Osteoblast (primary cell): ENCODE measurements around the gene MMP11. TPM values are rescaled to one million over a fixed set of nuclear protein-coding genes. Genes with fewer than 3 reads are reported as not detected.

Source experiments
- DNase-seq: peaks from one replicate; pipeline ENCODE4 v3.0.0; 2011; ENCODE audit warnings: low spot score, mixed read lengths; ENCODE audit not compliant: insufficient read length; ENCODE audit errors: missing footprints
- H2AFZ ChIP-seq: 2 replicates; pipeline ENCODE4 v1.6.0; 2011; ENCODE audit warnings: mild to moderate bottlenecking, low read length
- H3K27ac ChIP-seq: 2 replicates; pipeline ENCODE4 v1.5.1; 2011; ENCODE audit warnings: mild to moderate bottlenecking, low read depth, low read length, moderate library complexity
- H3K27me3 ChIP-seq: 2 replicates; pipeline ENCODE4 v1.6.0; 2012; ENCODE audit warnings: mild to moderate bottlenecking, control low read depth, inconsistent platforms, low read length, moderate library complexity; ENCODE audit not compliant: insufficient read depth
- H3K36me3 ChIP-seq: 2 replicates; pipeline ENCODE4 v1.5.1; 2011; ENCODE audit warnings: mild to moderate bottlenecking, low read length, control low read depth, moderate library complexity; ENCODE audit not compliant: insufficient read depth
- H3K4me1 ChIP-seq: 2 replicates; pipeline ENCODE4 v1.5.1; 2011; ENCODE audit warnings: mild to moderate bottlenecking, low read length, control low read depth, moderate library complexity; ENCODE audit not compliant: insufficient read depth
- H3K4me2 ChIP-seq: 2 replicates; pipeline ENCODE4 v1.6.0; 2011; ENCODE audit warnings: mild to moderate bottlenecking, low read length; ENCODE audit not compliant: insufficient read depth
- H3K4me3 ChIP-seq: fragments of 200-600 bp; sonication (generic); 3 replicates; pipeline ENCODE4 v1.5.1; 2012; ENCODE audit warnings: mild to moderate bottlenecking, low read length, inconsistent platforms; ENCODE audit not compliant: insufficient read depth
- H3K79me2 ChIP-seq: 2 replicates; pipeline ENCODE4 v1.6.0; 2012; ENCODE audit warnings: mild to moderate bottlenecking, low read length, control low read depth, inconsistent platforms; ENCODE audit not compliant: insufficient read depth
- H3K9me3 ChIP-seq: 2 replicates; pipeline ENCODE4 v1.5.1; 2011; ENCODE audit warnings: low read depth, low read length, control low read depth
- H4K20me1 ChIP-seq: 2 replicates; pipeline ENCODE4 v1.6.0; 2012; ENCODE audit warnings: mild to moderate bottlenecking, low read length, control low read depth; ENCODE audit not compliant: insufficient read depth
- total RNA-seq: library from RNA; depleted of rRNA; stranded (reverse); fragments of >200 nt; gene quantifications from 2 replicates; pipeline ENCODE4 v1.2.3, GENCODE V29; 2012
- TF ChIP-seq, protein P1 (sequence below): IDR thresholded peaks from 2 replicates; pipeline ENCODE4 v1.5.1; 2011; ENCODE audit warnings: mild to moderate bottlenecking, low read depth, low read length, moderate library complexity; ENCODE audit errors: extremely low read depth

Gene MMP11
- total RNA-seq, 1 donor, result 23.5 TPM

DNA sequence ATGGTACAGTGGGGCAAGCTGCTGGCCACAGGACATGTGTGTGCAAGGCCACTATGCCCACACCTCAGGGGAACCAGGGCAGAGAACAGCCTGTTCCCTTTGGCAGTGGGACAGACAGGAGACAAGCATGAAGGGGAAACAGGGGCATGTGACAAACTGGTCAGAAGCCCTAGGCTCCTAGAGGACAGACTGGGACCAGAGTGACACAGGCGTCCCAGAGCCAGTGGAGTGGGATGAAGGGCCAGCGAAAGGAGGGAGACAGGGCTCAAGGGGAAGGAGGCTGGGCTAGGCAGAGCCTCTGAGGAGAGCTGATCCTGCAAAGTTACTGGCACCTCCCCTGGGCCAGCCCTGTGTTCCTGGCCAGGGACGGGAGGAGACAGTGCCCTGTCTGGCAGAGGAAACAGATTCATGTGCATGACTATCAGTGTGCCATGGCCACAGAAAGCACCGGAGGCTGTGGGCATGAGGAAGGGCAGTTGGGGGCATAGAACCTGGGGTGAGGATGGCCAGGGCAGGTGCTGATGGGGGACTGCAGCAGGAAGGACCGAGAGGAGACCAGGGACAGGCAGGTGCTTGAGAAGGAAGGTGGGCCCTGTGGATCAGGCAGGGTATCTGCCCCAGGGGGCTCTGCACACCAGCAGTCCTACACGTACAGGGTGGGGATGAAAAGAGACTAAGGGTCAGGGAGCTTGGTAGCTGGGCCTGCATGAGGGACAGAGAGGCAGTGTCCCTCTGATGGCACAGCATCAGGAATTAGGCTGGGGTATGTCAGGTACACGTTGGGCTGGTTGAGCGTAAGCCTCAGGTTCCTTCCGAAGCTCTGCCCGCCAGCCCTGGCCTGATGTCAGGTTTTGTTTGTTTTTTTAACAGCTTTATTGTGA, 56.4 kb downstream of the MMP11 start:
- H3K27ac ChIP-seq, result peak overlapping the region; percentile 59
- DNase-seq, result no peak
- peaks cover 28% of the 10 kb centered on the region for H3K4me1 ChIP-seq
- H3K4me2 ChIP-seq, result no peak overlapping the region
- peaks cover 12% of the 10 kb centered on the region for H4K20me1 ChIP-seq
- TF ChIP-seq, protein P1, sequence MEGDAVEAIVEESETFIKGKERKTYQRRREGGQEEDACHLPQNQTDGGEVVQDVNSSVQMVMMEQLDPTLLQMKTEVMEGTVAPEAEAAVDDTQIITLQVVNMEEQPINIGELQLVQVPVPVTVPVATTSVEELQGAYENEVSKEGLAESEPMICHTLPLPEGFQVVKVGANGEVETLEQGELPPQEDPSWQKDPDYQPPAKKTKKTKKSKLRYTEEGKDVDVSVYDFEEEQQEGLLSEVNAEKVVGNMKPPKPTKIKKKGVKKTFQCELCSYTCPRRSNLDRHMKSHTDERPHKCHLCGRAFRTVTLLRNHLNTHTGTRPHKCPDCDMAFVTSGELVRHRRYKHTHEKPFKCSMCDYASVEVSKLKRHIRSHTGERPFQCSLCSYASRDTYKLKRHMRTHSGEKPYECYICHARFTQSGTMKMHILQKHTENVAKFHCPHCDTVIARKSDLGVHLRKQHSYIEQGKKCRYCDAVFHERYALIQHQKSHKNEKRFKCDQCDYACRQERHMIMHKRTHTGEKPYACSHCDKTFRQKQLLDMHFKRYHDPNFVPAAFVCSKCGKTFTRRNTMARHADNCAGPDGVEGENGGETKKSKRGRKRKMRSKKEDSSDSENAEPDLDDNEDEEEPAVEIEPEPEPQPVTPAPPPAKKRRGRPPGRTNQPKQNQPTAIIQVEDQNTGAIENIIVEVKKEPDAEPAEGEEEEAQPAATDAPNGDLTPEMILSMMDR, result no peak
- H3K79me2 ChIP-seq, result peaks cover 35% of the 10 kb centered on the region
- H3K9me3 ChIP-seq, result no peaks in the 10 kb centered on the region
- no peaks in the 10 kb centered on the region for H3K27me3 ChIP-seq
- H3K4me3 ChIP-seq, result no peak overlapping the region
- no peak overlapping the region for H2AFZ ChIP-seq
- peaks cover 49% of the 10 kb centered on the region for H3K36me3 ChIP-seq

DNA sequence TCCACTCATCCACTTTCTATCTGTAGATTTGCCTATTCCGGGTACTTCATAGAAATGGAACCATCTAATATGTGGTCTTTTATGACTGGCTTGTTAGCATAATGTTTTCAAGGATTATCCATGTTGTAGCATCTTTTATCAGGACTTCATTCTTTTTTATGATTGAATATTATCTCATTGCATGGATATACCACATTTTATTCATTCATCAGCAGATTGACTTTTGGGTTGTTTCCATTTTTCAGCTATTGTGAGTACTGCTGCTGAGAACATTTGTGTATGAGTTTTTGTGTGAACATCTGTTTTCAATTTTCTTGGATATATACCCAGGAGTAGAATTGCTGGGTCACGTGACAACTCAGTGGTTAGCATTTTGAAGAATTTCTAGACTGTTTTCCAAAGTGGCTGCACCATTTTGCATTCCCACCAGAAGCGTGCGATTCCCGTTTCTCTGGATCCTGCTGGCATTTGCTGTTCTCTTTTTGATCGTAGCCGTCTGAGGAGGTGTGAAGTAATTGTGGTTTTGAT, 57.3 kb downstream of the MMP11 start:
- Histone ChIP-seq H3K79me2 (peaks cover 35% of the 10 kb centered on the region), H3K4me1 (peaks cover 25% of the 10 kb centered on the region), H3K4me3 (no peak overlapping the region), H2AFZ (no peak overlapping the region), H3K27me3 (no peaks in the 10 kb centered on the region), H3K9me3 (no peaks in the 10 kb centered on the region), H4K20me1 (peaks cover 12% of the 10 kb centered on the region), H3K4me2 (no peak overlapping the region), H3K27ac (peak overlapping the region; percentile 59), H3K36me3 (peaks cover 44% of the 10 kb centered on the region)
- TF ChIP-seq, protein P1, result no peak
- DNase-seq, result peak; percentile 88

DNA sequence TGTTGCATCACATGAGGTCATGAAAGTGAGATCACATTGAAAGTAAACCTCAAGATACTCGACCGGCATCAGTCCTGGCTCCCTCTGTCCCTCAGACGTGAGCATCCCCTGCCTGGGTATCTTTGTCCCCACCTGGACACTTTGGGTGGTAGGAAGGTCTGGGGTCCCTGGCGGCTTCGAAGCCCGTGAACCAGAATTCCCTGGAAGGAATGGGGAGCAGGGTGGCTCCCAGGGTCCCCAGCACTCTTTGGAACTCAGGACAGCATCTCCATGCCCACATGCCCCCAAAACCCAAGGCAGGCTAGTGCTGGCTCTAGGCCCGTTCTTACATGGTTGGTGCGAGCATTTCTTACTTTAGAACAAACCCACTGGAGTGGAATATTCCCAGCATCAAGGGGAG, 58.6 kb downstream of the MMP11 start:
- H2AFZ ChIP-seq, result no peak overlapping the region
- no peak overlapping the region for H3K4me2 ChIP-seq
- H3K79me2 ChIP-seq, result peaks cover 35% of the 10 kb centered on the region
- no peak overlapping the region for H3K4me3 ChIP-seq
- H3K4me1 ChIP-seq, result peaks cover 18% of the 10 kb centered on the region
- peaks cover 45% of the 10 kb centered on the region for H3K36me3 ChIP-seq
- no peaks in the 10 kb centered on the region for H3K27me3 ChIP-seq
- TF ChIP-seq, protein P1, result no peak
- DNase-seq, result no peak
- peaks cover 12% of the 10 kb centered on the region for H4K20me1 ChIP-seq
- H3K27ac ChIP-seq, result no peak overlapping the region
- H3K9me3 ChIP-seq, result no peaks in the 10 kb centered on the region

DNA sequence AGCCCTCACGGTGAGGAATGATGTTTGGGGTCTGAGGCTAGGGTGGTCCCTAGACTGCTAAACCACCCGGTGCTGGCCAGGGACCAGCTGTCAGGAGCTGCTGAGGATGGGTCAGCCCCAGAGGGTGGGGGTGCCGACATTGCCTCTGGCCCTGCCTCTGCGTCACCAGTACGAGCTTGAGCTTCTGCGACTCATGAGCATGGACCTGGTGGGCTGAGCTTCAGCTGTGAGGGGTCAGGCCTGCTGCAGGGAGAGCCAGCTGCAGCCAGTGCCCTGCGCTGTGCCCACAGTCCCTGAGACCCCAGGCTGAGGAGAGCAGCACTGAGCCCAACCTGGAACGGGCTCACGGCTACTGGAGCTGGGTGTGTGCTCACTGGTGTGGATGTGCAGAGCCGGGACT, 59.1 kb downstream of the MMP11 start:
- Histone ChIP-seq H2AFZ (no peak overlapping the region), H3K79me2 (peaks cover 35% of the 10 kb centered on the region), H3K4me2 (no peak overlapping the region), H4K20me1 (peaks cover 12% of the 10 kb centered on the region), H3K9me3 (no peaks in the 10 kb centered on the region), H3K27ac (no peak overlapping the region), H3K4me1 (peaks cover 13% of the 10 kb centered on the region), H3K4me3 (no peak overlapping the region), H3K27me3 (no peaks in the 10 kb centered on the region), H3K36me3 (peaks cover 44% of the 10 kb centered on the region)
- TF ChIP-seq, protein P1, result no peak
- DNase-seq, result no peak
